ENCODE data around the gene ZNF563.

The ZNF563 gene

GRCh38 chr19:12294249-12295158 lies 38.9 kb downstream of the ZNF563 start, which contains the start of gene ZNF44:
TSS of gene ZNF44 (minus strand) at chr19:12294883. CDS start at chr19:12294694, 189 bp downstream.
- peak; percentile 93 for DNase-seq

GRCh38 chr19:12293777-12294248 lies 39.6 kb downstream of the ZNF563 start:
- DNase-seq, result peak; percentile 30

GRCh38 chr19:12289790-12290065 lies 43.7 kb downstream of the ZNF563 start:
- DNase-seq, result no peak

- no peak for DNase-seq
These were observed 45.4 kb downstream of the ZNF563 start for GRCh38 chr19:12287958-12288500.

GRCh38 chr19:12284631-12285030 lies 48.8 kb downstream of the ZNF563 start:
- no peak for DNase-seq

- no peak for DNase-seq
These were observed 49.2 kb downstream of the ZNF563 start for GRCh38 chr19:12284226-12284625.

GRCh38 chr19:12278713-12279112 lies 54.7 kb downstream of the ZNF563 start:
- no peak for DNase-seq

- DNase-seq, result no peak
These were observed 60.2 kb downstream of the ZNF563 start for GRCh38 chr19:12272980-12273901.

GRCh38 chr19:12272386-12272785 lies 61.0 kb downstream of the ZNF563 start:
- no peak for DNase-seq

- no peak for DNase-seq
These were observed 62.6 kb downstream of the ZNF563 start for GRCh38 chr19:12270854-12271253.

All from activated T-cell treated with anti-CD3 and anti-CD28 coated beads for 4 hours (primary cell).